Subcutaneous adipose tissue (tissue), 4 donors: ENCODE measurements around the gene MTUS2. TPM values are rescaled to one million over a fixed set of nuclear protein-coding genes. Genes with fewer than 3 reads are reported as not detected.

ENCODE experiments used
- CTCF ChIP-seq: fragments of 450-650 bp; IDR thresholded peaks from one replicate; pipeline ENCODE4 v1.5.1; 2016; ENCODE audit warnings: low read depth, mild to moderate bottlenecking, control low read depth, antibody characterized with exemption, moderate library complexity
- total RNA-seq, 4 donors: library from RNA; depleted of rRNA; stranded (reverse); fragments of >200 nt; gene quantifications; one replicate each; pipeline ENCODE4 v1.1.0, GENCODE V29; 2016

The MTUS2 gene
- total RNA-seq, 4 donors from 2014 or later = not detected

- no peak for TF ChIP-seq CTCF
These were observed 508.4 kb downstream of the MTUS2 start for GRCh38 chr13:29328501-29328900.

- no peak for TF ChIP-seq CTCF
These were observed 516.2 kb downstream of the MTUS2 start for GRCh38 chr13:29336356-29336755.

DNA sequence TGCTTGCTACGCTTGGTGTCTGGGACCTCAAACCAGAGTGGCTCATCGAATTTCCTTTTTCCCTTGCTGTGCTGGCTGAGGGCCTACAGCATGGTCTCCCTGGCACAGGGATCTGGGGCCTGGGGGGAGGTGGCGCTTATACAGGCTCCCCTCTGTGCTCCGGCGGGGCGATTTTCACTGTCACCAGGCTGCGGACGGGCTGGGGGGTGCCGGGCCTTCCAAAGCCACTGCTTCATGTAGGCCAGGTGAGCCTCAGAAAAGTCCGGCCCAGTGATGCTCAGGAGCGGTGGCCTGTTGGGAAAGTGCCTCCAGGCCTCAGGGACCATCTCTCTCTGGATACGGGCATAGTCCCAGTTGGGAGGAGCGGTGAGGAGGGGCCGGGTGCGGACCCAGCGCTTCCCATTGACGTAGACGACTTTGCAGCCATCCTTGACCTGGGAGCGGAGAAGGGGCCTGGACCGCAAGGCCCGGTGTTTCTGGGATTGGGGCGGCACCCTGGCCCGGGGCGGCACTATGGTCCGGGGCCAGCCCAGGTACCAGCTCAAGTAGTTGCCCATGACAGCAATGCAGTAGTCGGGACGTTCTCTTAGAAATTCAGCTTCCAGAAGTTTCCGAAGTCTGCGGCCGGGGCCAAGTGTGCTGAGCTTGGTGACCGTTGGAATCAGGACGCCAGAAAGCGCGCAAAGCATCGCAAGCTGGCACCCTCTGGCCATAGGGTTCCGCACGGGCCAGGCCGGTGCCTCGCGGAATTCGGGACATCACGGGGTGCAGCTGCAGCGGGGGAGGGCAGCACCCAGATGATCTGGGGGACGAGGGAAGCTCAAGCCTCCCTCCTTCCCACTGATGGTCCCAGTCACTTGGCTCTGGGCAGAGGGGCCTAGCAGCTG lies 519.5 kb downstream of the MTUS2 start:
- TF ChIP-seq CTCF = no peak

DNA sequence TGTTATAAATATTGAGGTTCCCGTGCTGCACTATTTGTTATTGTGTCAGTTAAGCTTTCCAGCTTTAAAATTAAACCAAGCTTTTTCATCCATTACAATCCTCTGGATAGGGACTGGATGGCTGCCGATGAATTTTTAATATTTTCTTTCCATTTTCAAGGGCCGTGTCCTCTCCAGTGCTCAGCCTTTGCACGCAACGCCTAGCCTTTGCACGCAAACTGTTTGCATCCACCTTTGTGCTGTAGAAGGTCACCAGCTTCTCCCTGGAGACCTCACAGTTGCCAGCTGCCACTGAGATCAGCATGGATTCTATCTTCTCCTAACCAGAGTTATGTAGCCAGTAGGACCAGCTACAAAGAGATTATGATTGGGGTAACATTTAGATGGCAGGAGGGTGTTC lies 534.9 kb downstream of the MTUS2 start:
- TF ChIP-seq CTCF = no peak

DNA sequence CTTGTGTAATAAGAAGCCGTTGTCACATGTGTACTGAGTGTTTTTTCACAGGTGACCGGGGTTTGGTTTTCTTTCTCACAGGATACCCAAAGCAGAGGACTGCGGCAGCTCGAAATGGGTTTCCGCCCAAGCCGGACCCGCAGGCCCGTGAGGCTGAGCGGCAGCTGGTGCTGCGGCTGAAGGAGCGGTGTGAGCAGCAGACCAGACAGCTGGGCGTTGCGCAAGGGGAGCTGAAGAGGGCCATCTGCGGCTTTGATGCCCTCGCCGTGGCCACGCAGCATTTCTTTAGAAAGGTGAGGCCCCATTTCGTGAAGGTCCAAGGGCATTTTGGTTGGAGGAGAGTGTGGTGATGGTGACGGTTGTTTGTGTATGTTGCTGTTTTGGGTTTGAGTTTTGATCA lies 539.0 kb downstream of the MTUS2 start:
- no peak for TF ChIP-seq CTCF

- no peak for TF ChIP-seq CTCF
These were observed 541.6 kb downstream of the MTUS2 start for GRCh38 chr13:29361716-29362115.

DNA sequence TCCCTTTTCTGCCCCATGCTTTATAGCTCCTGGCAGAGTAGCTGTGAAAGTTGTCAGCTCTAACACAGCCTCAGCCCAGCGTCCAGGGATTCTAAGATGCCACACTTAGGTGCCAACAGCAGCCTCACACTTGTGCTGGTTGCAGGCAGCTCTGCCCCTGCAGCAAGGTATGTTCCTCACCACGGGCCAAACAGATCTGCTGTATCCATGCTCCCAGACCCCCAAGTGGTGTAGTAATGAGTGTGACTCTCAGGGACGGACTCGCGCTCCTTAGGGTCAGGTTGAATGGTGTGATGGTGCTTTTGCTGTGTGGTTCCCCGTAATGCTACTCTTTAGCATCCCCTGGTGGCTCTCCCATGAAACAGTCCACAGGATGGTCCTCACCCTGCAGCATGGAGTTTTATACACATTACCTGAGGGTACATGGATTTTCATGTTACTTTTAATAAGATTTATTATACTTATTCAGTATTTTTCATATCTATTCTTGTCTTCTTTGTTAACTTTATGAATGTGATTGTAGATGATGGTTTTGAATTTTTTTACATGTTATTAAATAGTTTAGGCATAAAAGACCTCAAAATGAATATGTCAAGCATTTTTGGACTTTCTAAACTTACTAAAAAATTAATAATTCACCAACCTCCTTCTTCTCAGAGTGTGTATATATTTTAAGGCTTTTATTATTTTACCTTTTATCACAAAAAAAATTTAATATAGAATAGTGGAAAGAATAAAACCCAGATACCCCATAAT lies 542.9 kb downstream of the MTUS2 start:
- TF ChIP-seq CTCF = no peak
